MM.1S (cell line): ENCODE measurements around the gene INSYN2A.

Source experiments
- EZH2phosphoT487 ChIP-seq: fragments of 300-600 bp; sonication (generic); IDR thresholded peaks from 2 replicates; pipeline ENCODE4 v1.6.1; 2018; ENCODE audit warnings: antibody characterized with exemption, low read length
- TF ChIP-seq, protein P1 (sequence below): fragments of 300-600 bp; sonication (generic); IDR thresholded peaks from 2 replicates; pipeline ENCODE4 v1.5.1; 2016; ENCODE audit warnings: antibody characterized with exemption, low read length, mixed read lengths

DNA sequence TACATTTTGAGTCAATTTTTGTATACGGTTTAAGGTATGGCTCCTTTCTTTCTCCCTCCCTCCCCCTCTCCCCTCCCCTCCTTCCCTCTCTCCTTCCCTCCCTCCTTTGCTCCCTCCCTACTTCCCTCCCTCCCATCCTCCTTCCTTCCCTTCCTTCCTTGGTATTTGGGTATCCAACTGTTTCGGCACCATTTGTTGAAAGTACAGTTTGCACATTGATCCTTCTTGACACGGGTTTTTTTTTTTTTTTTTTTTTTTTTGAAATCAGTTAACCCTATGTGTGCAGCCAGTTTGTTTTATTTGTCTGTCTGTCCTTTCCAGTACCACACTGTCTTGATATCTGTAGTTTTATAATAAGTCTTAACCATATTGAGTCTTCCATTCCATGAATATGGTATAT is 39.9 kb upstream of the INSYN2A start:
- TF ChIP-seq, protein P1, sequence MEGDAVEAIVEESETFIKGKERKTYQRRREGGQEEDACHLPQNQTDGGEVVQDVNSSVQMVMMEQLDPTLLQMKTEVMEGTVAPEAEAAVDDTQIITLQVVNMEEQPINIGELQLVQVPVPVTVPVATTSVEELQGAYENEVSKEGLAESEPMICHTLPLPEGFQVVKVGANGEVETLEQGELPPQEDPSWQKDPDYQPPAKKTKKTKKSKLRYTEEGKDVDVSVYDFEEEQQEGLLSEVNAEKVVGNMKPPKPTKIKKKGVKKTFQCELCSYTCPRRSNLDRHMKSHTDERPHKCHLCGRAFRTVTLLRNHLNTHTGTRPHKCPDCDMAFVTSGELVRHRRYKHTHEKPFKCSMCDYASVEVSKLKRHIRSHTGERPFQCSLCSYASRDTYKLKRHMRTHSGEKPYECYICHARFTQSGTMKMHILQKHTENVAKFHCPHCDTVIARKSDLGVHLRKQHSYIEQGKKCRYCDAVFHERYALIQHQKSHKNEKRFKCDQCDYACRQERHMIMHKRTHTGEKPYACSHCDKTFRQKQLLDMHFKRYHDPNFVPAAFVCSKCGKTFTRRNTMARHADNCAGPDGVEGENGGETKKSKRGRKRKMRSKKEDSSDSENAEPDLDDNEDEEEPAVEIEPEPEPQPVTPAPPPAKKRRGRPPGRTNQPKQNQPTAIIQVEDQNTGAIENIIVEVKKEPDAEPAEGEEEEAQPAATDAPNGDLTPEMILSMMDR = no peak
- no peak for TF ChIP-seq EZH2phosphoT487
